AG20443 (cell line): ENCODE data around the gene MFSD1.

ENCODE experiments used
- DNase-seq: peaks from one replicate; pipeline ENCODE4 v3.0.0; 2012; ENCODE audit warnings: low spot score, mixed read lengths

MFSD1 gene, protein sequence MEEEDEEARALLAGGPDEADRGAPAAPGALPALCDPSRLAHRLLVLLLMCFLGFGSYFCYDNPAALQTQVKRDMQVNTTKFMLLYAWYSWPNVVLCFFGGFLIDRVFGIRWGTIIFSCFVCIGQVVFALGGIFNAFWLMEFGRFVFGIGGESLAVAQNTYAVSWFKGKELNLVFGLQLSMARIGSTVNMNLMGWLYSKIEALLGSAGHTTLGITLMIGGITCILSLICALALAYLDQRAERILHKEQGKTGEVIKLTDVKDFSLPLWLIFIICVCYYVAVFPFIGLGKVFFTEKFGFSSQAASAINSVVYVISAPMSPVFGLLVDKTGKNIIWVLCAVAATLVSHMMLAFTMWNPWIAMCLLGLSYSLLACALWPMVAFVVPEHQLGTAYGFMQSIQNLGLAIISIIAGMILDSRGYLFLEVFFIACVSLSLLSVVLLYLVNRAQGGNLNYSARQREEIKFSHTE

DNA sequence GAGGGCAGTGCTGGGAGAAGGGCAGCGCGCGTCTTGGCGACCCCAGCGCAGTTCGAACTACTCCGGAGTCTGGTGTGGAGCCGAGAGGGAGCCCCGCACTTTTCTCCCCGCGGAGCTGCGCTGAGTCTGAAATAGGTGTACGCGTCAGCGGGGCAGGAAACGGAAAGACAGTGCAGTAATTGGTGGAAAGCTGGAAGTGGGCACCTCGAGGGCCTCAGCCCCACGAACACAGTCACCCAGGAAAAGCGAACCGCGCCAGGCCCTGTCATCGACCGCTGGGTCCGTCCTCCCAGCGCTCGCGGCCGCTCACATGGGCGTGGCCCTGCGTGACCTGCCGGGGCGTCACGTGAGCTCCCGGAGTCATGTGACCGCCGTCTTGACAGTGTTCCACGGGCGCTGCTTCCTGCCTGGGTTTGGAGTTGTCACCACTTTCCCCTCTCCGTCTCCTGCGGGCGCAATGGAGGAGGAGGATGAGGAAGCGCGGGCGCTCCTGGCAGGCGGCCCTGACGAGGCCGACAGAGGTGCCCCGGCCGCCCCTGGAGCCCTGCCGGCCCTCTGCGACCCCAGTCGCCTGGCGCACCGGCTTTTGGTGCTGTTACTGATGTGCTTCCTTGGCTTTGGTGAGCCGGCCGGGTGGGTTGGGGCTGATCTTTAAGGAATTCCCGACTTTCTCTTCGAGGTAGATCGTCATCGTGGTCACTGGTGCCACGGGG lies at the start of gene MFSD1:
TSS of gene MFSD1 (plus strand) at position 359 of the 713 bp plus-strand sequence. CDS start at position 458, 99 bp downstream.
- DNase-seq = peak; percentile 97

DNA sequence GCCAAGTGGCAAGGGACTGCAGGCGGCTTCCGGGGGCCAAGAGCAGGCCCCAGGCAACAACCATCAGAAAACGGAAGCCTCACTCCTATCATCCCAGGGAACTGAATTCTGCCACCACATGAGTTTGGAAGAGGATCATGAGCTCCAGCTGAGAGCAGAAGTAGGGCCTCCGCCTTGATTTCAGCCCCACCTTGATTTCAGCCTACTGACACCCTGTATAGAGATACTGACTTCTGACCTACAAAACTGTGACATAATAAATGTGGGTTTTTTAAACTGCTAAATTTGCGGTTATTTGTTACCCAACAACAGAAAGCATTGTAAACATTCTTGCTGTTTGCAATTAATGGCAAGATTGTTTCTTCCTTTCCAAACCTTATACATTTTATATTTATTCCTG lies 48.0 kb upstream of the MFSD1 start:
- no peak for DNase-seq

DNA sequence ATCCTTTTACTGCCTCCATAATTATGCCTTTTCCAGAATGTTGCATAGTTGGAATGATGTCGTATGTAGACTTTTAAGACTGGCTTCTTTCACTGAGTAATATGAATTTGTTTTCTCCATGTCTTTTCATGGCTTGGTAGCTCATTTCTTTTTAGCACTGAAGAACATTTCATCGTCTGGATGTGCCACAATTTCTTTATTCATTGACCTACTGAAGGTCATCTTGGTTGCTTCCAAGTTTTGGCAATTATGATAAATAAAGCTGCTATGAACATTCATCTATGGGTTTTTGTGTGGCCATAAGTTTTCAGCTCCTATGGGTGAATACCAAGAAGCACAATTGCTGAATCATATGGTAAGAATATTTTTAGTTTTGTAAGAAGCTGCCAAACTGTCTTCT lies 46.4 kb upstream of the MFSD1 start:
- no peak for DNase-seq

DNA sequence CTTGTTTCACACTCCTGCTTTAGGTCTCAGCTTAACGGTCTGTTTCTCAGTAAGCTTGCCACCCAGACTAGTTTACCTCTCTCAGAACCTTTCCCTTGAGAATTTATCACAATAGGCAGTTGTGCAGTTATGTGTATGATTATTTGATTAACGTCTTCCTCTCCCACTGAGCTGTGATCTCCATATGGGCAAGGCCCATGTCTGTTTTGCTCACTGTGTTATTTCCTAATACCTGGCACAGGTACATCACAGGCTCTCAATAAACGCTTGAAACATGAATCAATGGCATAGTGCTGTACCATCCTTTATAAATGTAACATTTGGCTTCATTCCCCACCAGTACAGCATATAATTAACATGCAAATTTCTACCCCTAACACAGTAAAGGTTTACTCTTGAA lies 40.5 kb upstream of the MFSD1 start:
- DNase-seq = no peak

DNA sequence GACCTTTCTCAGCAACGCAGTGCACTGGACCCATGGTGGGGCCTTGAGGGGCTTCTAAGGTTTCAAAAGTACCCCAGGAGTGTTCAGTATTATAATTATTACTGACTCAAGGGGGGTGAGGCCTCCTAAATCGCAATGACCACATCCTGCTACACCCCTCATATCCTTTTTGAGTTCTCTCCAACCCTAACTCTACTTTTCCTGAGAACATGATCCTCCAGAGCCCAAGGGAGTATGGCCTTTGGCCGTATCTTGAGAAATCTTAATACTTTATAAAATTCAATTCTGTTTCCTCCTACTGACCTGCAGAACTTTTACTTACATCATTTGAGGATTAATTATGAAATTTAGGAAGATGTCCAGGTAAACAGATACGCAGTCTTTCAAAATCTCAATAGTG lies 39.2 kb upstream of the MFSD1 start:
- no peak for DNase-seq

DNA sequence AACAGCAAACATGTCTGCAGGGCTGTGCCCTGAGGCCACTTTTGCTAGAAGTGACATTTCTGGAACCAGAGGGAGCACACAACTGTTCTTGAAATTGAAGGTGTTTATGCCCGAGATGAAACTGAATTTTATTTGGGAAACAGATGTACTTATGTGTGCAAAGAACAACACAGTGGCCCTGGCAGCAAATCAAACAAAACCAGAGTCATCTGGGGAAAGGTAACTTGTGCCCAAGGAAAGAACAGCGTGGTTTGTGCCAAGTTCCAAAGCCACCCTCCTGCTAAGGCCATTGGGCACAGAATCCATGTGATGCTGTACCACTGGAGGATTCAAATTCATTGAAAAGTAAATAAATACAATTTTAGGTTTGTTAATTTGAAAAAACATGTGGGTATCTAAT lies 38.4 kb upstream of the MFSD1 start:
- no peak for DNase-seq

DNA sequence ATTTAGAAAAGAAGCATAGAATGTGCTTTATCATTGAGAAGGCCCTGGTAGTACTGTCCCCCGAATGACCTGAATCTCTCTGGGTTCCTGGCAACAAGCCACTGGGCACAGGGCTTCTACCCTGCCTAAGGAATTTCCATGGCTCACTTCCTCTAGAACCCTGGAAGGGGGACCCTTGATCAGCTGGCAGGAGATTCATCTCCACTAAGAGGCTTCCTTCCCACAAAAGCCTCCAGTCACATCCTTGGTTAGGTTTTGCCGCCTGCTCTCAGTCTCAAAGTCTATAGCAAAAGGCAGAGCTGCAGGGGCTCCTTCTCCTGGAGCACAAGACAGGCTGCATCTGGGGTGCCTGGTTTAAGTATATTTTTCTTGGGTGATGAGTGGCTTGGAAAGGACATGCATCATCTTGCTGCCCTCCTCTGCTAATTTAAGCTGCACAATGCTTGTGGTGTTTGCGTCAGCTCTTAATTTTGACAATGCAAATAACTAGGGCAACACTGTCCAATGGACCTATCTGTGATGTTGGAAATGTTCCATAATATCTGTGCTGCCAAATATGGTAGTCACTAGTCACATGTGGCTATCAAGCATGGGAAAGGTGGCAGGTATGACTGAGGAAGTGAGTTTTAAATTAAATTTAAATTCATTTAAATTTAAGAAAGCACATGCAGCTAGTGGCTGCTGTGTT lies 36.2 kb upstream of the MFSD1 start:
- no peak for DNase-seq

DNA sequence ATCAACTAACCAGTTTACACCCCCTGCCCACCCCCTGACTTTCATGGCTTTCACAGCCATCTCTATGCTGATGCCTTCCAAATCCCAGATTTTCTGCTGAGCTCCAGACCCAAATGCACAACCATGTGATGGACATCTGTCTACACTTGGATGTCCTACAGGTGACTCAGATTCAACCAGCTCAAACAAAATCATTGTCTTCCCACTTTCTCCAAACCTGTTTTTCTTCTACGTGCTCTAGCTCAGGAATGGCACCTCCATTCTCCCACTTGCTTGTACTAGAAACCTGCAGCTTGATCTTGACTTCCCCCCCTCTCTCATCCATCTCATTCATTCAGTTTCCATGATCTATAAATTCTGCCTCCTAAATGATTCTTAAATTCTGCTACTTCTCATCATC lies 35.5 kb upstream of the MFSD1 start:
- no peak for DNase-seq

DNA sequence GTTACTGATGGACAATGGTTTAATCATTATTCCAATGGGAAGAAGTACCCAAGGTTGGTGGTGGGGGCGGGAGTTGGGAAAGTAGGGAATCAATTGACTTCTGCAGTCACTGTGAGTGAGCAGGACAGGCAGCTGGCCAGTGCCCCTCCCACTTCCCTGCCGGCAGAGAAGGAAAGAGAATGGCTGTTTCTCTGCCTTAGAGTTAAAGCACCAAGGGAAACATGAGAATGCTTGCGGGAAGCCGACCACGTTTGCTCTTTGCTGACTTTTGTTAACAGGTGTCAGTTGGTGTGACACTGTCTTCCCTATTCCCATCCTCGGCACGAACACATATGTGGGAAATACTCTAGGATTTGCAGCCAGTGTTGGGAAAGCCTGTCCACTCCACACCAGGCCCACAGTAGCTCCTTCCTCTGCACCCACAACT lies 33.5 kb upstream of the MFSD1 start:
- peak; percentile 72 for DNase-seq

DNA sequence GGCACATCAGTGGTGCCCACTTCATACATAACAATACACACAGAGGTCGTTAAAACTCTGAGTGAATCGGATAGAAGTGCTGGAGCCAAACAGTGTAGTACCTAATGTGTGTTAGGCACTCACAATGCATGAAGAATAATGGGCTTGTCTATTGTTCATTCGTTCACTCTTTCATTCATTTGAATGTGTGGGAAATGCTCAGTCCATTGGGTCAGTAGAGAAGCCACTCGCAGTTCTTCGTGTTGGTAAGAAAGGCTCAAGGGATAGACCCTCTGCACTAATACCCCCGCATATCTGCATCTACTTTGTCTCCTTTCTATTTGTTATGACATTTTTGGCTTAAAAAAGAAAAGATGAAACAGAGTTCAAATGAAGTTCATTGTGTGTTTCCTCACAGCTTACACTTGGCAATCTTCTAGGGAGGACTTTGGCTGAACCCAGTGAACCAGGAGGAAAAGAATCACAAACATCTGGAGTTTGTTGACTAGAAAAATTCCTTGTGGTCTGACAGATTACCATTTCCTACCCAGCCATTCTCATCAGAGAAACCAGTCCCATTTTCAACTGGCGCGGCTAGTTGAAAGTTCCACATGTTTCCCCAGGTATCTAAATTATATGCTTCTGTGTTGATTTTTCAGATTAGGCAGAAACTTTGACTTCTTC lies 32.8 kb upstream of the MFSD1 start:
- DNase-seq = peak; percentile 90

DNA sequence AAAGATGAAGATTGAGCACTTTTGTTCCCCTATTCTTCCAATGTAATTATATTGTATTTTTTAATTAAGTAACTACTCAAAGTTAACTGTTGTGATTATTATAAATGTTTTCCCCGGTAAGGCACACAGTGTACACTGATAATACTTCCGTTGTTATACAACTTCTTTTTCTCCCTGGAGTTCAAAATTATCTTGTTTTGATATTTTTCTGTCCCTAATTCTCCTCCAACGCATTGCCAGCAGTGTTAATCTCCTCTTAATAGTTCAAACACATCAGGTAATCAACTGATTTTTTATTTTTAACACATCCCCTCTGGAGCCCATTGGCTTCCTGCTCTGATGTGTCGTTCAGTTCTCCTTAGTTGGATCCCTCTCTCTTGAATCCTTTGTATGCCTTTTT lies 32.3 kb upstream of the MFSD1 start:
- DNase-seq = no peak

DNA sequence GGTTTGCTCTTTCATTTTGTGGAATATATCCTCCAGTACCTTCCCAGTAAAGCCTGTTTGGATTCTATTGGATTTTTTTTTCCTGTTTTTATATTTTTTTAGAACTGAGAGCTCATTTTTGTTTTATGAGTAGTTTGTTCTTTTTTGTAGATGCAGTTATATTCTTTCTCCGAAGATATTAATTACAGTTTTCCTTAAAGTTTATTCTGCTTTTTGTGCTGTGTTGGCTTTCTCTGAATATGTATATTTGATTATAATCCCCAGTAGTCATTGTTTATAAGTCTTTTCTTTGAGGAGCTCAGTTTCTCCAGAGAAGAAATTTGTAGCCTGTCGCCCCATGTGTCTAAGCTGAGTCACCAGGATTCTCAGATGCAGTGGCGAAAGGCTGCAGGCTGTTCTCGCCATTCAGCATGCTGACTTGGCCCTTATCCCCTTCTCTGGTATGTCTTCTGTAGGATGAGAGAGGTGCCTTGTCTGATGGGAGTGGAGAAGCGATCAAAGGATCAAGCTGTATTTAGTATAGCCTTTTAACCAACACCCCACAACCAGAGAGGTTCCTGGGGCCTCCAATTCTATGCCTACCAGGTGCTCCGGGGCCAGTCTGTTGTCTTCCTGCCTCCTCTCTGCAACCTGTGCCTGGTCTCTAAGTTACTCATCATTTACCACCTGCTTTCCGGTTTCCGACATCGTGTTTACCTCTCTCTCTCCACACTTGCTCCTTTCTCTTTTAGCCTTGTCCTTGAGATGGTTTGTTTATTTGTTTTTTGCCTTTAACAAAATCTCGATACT lies 31.7 kb upstream of the MFSD1 start:
- peak; percentile 64 for DNase-seq

DNA sequence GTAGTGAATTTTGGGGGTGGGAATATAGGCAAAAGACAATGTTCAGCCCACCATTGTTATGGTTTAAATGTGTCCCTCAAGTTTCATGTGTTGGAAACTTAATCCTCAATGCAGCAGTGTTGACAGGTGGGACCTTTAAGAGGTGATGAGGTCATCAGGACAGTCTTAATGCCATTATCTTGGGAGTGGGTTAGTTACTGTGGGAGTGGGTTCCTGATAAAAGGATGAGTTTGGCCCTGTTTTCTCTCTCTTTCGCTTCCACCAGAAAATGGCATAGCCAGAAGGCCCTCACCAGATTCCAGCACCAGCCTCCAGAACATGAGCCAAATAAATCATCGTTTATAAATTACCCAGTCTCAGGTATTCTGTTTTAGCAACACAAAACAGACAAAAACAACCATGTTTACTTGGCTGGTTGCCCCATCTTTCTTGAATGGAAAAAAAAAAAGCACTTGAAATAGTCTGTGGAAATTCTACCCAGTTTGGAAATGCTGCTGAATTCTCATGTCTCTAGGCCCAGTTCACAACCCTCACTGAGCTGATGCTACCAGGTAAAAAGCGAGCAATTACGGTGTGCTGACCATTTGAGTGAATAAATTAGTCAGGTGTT lies 31.0 kb upstream of the MFSD1 start:
- DNase-seq = no peak

DNA sequence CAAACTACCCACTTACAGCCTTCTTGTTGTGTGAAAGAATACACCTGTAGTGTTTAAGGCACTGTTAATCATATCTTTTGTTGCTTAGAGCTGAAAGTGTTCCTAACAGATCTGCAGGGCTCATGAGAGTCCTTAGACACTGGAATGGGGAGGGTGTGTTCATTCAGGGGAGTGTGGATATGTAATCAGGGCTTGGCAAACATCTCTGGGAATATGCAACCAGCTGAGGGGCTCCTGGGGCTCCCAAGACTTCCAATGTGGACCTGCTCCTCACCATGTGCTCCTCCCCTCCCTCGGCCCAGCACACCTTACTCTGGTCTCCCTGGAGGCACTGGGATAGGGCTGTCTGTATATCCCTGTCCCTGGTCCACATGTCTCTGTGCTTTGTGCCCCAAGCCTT lies 30.3 kb upstream of the MFSD1 start:
- DNase-seq = no peak

DNA sequence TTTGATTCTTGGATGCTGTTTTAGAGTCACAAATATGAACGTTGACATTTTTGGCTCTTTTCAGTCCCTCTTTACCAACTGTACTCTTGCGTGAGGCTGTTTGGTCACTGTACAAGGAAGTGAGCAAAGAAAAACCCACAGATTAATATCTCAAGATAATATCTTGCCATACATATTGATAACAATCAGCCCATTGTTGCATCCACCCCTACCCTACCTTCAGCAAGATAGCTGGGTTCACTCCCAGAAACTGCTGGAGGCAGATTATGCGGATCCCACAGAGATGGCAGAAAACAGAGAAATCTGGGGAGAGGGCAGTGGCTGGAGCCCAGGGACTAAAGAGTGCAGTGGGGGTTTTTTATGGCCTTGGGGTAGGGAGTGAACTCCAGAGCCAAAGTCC lies 29.9 kb upstream of the MFSD1 start:
- no peak for DNase-seq

DNA sequence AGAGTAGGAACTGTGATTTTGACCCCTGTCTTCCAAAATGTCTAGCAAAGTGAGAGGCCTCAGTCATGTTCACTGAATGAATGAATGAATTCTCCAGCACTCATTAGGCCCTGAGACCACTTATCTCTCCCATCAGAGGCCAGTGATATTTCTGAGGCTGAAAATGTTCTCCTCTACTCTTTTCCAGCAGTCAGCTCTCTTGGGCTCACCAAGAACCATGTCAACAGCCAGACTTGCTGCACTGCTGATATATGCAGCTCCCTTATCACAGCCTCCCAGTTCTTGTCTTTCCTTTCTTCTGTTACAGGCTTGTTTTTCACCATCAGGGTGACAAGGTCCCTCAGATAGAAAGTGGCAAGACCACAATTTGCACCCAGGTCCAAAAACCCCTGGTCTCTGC lies 28.7 kb upstream of the MFSD1 start:
- DNase-seq = no peak

DNA sequence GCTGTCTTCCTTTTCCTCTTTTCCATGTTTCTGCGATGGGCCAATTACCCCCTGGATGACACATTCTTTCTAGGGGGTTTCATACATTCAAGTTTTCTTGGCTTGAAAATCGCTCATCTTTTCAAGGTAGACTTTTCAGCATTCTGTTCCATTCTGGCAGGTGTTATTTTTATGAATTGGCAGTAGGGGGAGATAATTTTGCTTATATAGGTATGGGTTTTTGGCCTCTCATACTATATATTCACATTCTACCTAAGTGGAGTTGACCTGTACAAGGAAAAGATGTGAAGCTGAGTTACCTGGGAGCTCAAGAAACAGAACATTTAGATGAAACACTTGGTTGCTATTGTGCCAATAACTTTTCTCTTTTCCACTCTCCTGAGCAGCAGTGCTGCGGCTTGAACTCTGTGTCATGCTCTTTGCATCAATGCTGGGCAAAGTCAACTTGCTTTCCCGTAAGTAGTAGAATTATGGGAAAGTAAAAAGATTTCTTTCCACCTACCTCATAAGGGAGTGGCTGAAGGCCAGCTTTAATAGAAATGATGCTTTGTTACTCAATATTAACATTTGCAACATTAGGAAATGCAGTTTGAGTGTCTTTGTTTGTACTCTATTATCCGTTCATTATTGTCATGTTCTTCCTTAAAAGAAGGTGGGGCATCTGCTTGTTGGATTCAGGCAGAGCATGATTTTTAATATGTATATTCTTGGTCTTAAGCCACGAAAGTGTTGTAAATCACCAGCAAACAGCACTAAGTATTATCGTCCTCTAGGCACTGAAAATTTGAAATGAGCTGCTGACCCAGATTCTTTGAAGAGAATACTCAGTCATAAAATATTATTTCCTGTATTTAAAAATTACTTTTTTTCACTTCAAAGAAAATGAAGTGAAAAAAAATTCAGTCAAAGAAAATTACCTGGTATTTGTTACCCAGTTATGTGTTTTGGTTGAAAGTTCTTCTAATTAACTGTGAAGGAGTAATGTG lies 27.7 kb upstream of the MFSD1 start:
- DNase-seq = no peak

DNA sequence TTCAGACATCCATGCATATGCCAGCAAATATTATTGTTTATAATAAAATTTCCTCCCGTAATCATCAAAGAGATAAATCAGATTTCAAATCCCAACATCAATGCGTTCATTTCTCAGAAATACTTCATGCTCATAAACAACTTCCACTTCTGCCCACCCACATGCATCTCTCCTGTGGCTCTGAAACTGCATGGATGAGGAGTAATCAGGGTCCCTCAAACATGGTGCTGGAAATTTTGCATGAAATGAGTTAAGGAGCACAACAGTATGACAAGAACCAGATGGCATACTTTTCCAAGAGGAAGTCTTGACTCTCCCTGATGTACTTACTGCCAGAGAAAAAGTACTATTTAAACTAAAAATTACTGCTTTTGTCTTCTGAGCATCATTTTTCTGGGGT lies 26.9 kb upstream of the MFSD1 start:
- DNase-seq = no peak
